Panc1 (cell line): Measurements from ENCODE around the gene PNPLA8. TPM values are rescaled to one million over a fixed set of nuclear protein-coding genes. Genes with fewer than 3 reads are reported as not detected.

Experiments used
- ATAC-seq: fragments of 200-7000 bp; cut with Tn5 transposase; 2 replicates; pipeline ENCODE4 v1.9.1; 2020; ENCODE audit warnings: mild to moderate bottlenecking, moderate library complexity
- BruUV-seq: library from RNA; stranded (reverse); fragments of 400-500 nt; replicated peaks from 2 replicates; lab custom pipeline; 2021; lab: Mats Ljungman, UMichigan
- CTCF ChIA-PET: fragments of 300-600 bp; sonication (Branson Sonifier 250); formaldehyde crosslinking; loops from one replicate; lab custom pipeline; 2022; ENCODE audit warnings: antibody characterized with exemption; lab: Charles Lee
- POLR2A ChIA-PET: fragments of 300-600 bp; sonication (Branson Sonifier 250); formaldehyde crosslinking; loops from one replicate; lab custom pipeline; 2022; ENCODE audit warnings: antibody characterized with exemption; lab: Charles Lee
- DNase-seq: peaks from one replicate; pipeline ENCODE4 v3.0.0-alpha.2; 2010; ENCODE audit warnings: low read depth, low spot score
- H3K27ac ChIP-seq: 2 replicates; pipeline ENCODE4 v1.5.1; 2011; ENCODE audit warnings: mild to moderate bottlenecking, low read length, inconsistent platforms
- H3K27me3 ChIP-seq: fragments of 200-500 bp; sonication (Bioruptor generic); 2 replicates; pipeline ENCODE4 v1.6.0; 2014; ENCODE audit warnings: low read length, inconsistent platforms; ENCODE audit not compliant: control insufficient read depth, insufficient read depth
- H3K36me3 ChIP-seq: fragments of 200-500 bp; sonication (Bioruptor generic); 2 replicates; pipeline ENCODE4 v1.5.1; 2014; ENCODE audit warnings: inconsistent platforms, mild to moderate bottlenecking, low read length, moderate library complexity; ENCODE audit not compliant: control insufficient read depth, insufficient read depth
- H3K4me1 ChIP-seq: 2 replicates; pipeline ENCODE4 v1.5.1; 2011; ENCODE audit warnings: inconsistent platforms, mild to moderate bottlenecking, low read length, moderate library complexity; ENCODE audit not compliant: control insufficient read depth, insufficient read depth
- H3K4me3 ChIP-seq, 2 experiments: 2 replicates each; pipeline ENCODE4 v1.5.1; 2011 to 2012; ENCODE audit warnings: low read depth in 2 of 2, low read length in 2 of 2, mild to moderate bottlenecking in 2 of 2, inconsistent platforms in 1 of 2, moderate library complexity in 1 of 2
- H3K9me3 ChIP-seq: fragments of 200-500 bp; sonication (Bioruptor generic); 2 replicates; pipeline ENCODE4 v1.5.1; 2014; ENCODE audit warnings: low read depth, mild to moderate bottlenecking, inconsistent platforms, low read length, moderate library complexity; ENCODE audit not compliant: control insufficient read depth, insufficient read depth
- POLR2AphosphoS5 ChIP-seq: IDR thresholded peaks from 2 replicates; pipeline ENCODE4 v1.6.1; 2012; ENCODE audit warnings: mild to moderate bottlenecking, low read depth, low read length, moderate library complexity
- SIN3A ChIP-seq: IDR thresholded peaks from 2 replicates; pipeline ENCODE4 v1.6.1; 2012; ENCODE audit warnings: low read depth, mild to moderate bottlenecking, low read length, moderate library complexity, borderline replicate concordance; ENCODE audit not compliant: insufficient read depth
- TCF7L2 ChIP-seq: IDR thresholded peaks from 2 replicates; pipeline ENCODE4 v1.6.1; 2011; ENCODE audit warnings: mild to moderate bottlenecking, low read depth, low read length, inconsistent platforms
- in situ Hi-C: cut with HindIII; loops from 2 replicates; pipeline ENCODE4 v1.10.0; 2016; ENCODE audit warnings: low sequenced_read_pairs, low pct_unique_long_range_greater_than_20kb
- intact Hi-C: fragments of 100-400 bp; cut with micrococcal nuclease; formaldehyde crosslinking; loops from one replicate; pipeline ENCODE4 v1.10.0; 2022; ENCODE audit not compliant: unreplicated experiment
- total RNA-seq: library from RNA; stranded (reverse); gene quantifications from one replicate; pipeline ENCODE4 v1.2.1, GENCODE V29; 2021; ENCODE audit not compliant: unreplicated experiment
- TF ChIP-seq, protein P1 (sequence below), 2 experiments: IDR thresholded peaks; 2 replicates each; pipeline ENCODE4 v1.6.1; 2011 to 2012; ENCODE audit warnings: low read depth in 2 of 2, control low read depth in 1 of 2, low read length in 1 of 2, mild to moderate bottlenecking in 1 of 2, moderate library complexity in 1 of 2; ENCODE audit not compliant: insufficient read depth in 1 of 2
- TF ChIP-seq, protein P2 (sequence below): fragments of 450-650 bp; IDR thresholded peaks from 2 replicates; pipeline ENCODE4 v1.5.1; 2017; ENCODE audit warnings: mild to moderate bottlenecking

The PNPLA8 gene
- total RNA-seq, 1 experiment from 2014 or later, result 18.1 TPM

DNA sequence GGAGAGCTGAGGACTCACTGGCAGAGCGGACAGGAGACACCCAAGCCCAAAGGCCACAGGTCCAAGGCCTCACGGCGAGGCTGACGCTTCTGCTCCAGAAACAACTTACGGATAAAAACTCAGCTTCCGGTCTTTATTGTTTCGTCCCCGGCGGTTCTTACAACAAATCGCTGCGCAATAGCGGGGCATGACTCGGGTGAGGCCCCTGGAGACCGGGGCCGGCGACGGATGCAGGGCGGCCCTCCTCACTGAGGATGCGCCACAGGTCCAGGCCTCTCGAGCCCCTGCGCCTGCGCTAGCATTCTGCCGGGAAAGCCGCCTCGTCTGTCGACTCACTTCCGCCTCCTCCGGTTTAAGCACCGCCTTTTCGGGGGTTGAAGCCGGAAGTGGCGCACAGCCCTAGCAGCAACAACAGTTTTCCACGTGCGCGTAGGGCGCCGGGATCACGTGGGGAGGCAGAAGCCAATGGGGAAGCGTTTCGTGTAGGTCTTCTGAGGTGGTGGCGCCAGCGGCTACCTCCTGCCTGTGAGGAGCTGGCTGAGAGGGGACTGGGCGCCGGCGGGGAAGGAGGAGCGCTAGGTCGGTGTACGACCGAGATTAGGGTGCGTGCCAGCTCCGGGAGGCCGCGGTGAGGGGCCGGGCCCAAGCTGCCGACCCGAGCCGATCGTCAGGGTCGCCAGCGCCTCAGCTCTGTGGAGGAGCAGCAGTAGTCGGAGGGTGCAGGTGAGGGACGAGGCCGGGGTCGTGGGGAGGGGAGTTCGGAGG lies 43.6 kb upstream of the PNPLA8 start, which contains the start of the genes DNAJB9 and THAP5:
TSS of gene DNAJB9 (plus strand) at position 494 of the 765 bp plus-strand sequence. CDS start 1,853 bp downstream, outside the sequence.
TSS of gene THAP5 (minus strand) at position 326 of the 765 bp plus-strand sequence. CDS start at position 189, 137 bp downstream.
- Histone ChIP-seq H3K27me3 (no peaks in the 10 kb centered on the region), H3K27ac (peak within 1 kb of the TSS; percentile 98), H3K4me3 (peak within 1 kb of the TSS; percentile 72 to 92), H3K36me3 (peaks cover 21% of the 10 kb centered on the region), H3K4me1 (peaks cover 9% of the 10 kb centered on the region; the same call in 1 of the 2 replicates), H3K9me3 (no peaks in the 10 kb centered on the region)
- BruUV-seq, result no TSS peak
- intact Hi-C loops, result loop anchor here (5.0 kb wide), 1 partner anchor 42 kb away; the partner anchor contains the start of gene PNPLA8
- TF ChIP-seq, protein P1, sequence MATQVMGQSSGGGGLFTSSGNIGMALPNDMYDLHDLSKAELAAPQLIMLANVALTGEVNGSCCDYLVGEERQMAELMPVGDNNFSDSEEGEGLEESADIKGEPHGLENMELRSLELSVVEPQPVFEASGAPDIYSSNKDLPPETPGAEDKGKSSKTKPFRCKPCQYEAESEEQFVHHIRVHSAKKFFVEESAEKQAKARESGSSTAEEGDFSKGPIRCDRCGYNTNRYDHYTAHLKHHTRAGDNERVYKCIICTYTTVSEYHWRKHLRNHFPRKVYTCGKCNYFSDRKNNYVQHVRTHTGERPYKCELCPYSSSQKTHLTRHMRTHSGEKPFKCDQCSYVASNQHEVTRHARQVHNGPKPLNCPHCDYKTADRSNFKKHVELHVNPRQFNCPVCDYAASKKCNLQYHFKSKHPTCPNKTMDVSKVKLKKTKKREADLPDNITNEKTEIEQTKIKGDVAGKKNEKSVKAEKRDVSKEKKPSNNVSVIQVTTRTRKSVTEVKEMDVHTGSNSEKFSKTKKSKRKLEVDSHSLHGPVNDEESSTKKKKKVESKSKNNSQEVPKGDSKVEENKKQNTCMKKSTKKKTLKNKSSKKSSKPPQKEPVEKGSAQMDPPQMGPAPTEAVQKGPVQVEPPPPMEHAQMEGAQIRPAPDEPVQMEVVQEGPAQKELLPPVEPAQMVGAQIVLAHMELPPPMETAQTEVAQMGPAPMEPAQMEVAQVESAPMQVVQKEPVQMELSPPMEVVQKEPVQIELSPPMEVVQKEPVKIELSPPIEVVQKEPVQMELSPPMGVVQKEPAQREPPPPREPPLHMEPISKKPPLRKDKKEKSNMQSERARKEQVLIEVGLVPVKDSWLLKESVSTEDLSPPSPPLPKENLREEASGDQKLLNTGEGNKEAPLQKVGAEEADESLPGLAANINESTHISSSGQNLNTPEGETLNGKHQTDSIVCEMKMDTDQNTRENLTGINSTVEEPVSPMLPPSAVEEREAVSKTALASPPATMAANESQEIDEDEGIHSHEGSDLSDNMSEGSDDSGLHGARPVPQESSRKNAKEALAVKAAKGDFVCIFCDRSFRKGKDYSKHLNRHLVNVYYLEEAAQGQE (IDR thresholded peaks at IDR 0.05; ENCODE audit: insufficient read depth in 1 of 2, low read depth in 2 of 2, low read length in 1 of 2), result peak in 1 of 2 experiments; percentile 38; a peak in 1 of 4 replicates
- TF ChIP-seq SIN3A, result peak; percentile 90
- TF ChIP-seq, protein P2, sequence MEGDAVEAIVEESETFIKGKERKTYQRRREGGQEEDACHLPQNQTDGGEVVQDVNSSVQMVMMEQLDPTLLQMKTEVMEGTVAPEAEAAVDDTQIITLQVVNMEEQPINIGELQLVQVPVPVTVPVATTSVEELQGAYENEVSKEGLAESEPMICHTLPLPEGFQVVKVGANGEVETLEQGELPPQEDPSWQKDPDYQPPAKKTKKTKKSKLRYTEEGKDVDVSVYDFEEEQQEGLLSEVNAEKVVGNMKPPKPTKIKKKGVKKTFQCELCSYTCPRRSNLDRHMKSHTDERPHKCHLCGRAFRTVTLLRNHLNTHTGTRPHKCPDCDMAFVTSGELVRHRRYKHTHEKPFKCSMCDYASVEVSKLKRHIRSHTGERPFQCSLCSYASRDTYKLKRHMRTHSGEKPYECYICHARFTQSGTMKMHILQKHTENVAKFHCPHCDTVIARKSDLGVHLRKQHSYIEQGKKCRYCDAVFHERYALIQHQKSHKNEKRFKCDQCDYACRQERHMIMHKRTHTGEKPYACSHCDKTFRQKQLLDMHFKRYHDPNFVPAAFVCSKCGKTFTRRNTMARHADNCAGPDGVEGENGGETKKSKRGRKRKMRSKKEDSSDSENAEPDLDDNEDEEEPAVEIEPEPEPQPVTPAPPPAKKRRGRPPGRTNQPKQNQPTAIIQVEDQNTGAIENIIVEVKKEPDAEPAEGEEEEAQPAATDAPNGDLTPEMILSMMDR, result no peak
- no peak for TF ChIP-seq TCF7L2
- peak; percentile 88 for TF ChIP-seq POLR2AphosphoS5
- ATAC-seq, result peak; percentile 99
- POLR2A ChIA-PET, result interaction anchor here (0.5 to 0.7 kb wide), 2 partner anchors 45 to 641 kb away, joined by 3 to 5 read pairs; no protein-coding TSS in a partner anchor
- in situ Hi-C loops, result no loop called here
- DNase-seq, result peak; percentile 99
- CTCF ChIA-PET, result no interaction called here

DNA sequence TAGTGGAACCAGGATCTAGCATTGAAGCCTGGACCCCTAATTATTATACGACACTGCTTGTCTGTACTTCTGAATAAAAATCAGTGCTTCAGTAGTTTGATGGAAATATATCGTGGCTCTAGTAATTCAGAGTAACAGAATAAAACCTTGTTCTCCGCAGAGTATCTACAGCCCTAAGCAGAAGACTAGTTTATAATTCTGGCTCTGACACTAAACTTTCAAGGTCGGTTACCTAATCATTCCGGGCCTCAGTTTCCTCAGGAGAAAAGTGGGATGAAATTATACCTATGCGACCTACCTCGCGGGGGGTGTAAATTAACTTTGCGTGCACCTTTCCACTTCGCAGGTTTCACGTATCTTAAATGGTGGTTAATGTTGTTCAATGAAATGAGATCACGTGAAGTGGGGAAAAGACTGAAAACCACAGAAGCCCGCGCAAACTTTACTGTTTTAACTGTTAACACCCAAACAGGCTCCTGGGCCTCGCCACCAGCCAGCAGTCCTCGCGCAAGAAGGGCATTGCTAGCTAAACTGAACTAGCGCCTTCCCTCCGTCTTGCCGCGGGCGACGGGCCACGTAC lies 43.0 kb upstream of the PNPLA8 start:
- DNase-seq (no peak), ATAC-seq (no peak)
- peak overlapping the region; percentile 72 to 92 for H3K4me3 ChIP-seq
- intact Hi-C loops (loop anchor here (5.0 kb wide), 1 partner anchor 42 kb away; the partner anchor contains the start of gene PNPLA8), in situ Hi-C loops (no loop called here)
- CTCF ChIA-PET, result no interaction called here
- H3K27ac ChIP-seq, result peak overlapping the region; percentile 98
- no peaks in the 10 kb centered on the region for H3K9me3 ChIP-seq
- no peaks in the 10 kb centered on the region for H3K27me3 ChIP-seq
- peaks cover 9% of the 10 kb centered on the region; the same call in 1 of the 2 replicates for H3K4me1 ChIP-seq
- no TSS peak for BruUV-seq
- peaks cover 19% of the 10 kb centered on the region for H3K36me3 ChIP-seq
- no peak for TF ChIP-seq SIN3A
- POLR2A ChIA-PET, result no interaction called here
